GM23248 (cell line): ENCODE data around the gene SOBP. TPM values are rescaled to one million over a fixed set of nuclear protein-coding genes. Genes with fewer than 3 reads are reported as not detected.
A peak's percentile ranks its signal among the peaks of the same experiment; 100 is the strongest.

Experiments
- DNase-seq: peaks from one replicate; pipeline ENCODE4 v3.0.0-alpha.2; 2015
- H2AFZ ChIP-seq: fragments of 200-600 bp; sonication (generic); 2 replicates; pipeline ENCODE4 v1.6.1; 2016; ENCODE audit warnings: antibody characterized with exemption
- H3F3A ChIP-seq: fragments of 200-600 bp; sonication (generic); 2 replicates; pipeline ENCODE4 v1.6.1; 2016; ENCODE audit warnings: mild to moderate bottlenecking, antibody characterized with exemption, mixed run types; ENCODE audit not compliant: insufficient read depth
- H3K27ac ChIP-seq: fragments of 200-600 bp; sonication (generic); 2 replicates; pipeline ENCODE4 v1.5.1; 2016; ENCODE audit warnings: mild to moderate bottlenecking
- H3K27me3 ChIP-seq: fragments of 200-600 bp; sonication (generic); replicated peaks from 2 replicates; pipeline ENCODE4 v1.6.1; 2016; ENCODE audit warnings: mild to moderate bottlenecking; ENCODE audit not compliant: insufficient read depth
- H3K36me3 ChIP-seq: fragments of 200-600 bp; sonication (generic); 2 replicates; pipeline ENCODE4 v1.6.1; 2016; ENCODE audit warnings: low read depth, mild to moderate bottlenecking
- H3K4me1 ChIP-seq: fragments of 200-600 bp; sonication (generic); 2 replicates; pipeline ENCODE4 v1.6.1; 2016; ENCODE audit warnings: mild to moderate bottlenecking; ENCODE audit not compliant: insufficient read depth
- H3K4me2 ChIP-seq: fragments of 200-600 bp; sonication (generic); one replicate; pipeline ENCODE4 v1.6.1; 2016; ENCODE audit warnings: mild to moderate bottlenecking; ENCODE audit not compliant: unreplicated experiment
- H3K4me3 ChIP-seq: fragments of 200-600 bp; sonication (generic); 2 replicates; pipeline ENCODE4 v1.5.1; 2016; ENCODE audit warnings: mild to moderate bottlenecking
- H3K79me2 ChIP-seq: fragments of 200-600 bp; sonication (generic); 2 replicates; pipeline ENCODE4 v1.6.1; 2016; ENCODE audit warnings: mild to moderate bottlenecking; ENCODE audit not compliant: insufficient read depth
- H3K9ac ChIP-seq: fragments of 200-600 bp; sonication (generic); 2 replicates; pipeline ENCODE4 v1.6.1; 2016; ENCODE audit warnings: mild to moderate bottlenecking
- H3K9me2 ChIP-seq: fragments of 200-600 bp; sonication (generic); 2 replicates; pipeline ENCODE4 v1.6.1; 2016; ENCODE audit warnings: mixed run types, mild to moderate bottlenecking, moderate library complexity; ENCODE audit not compliant: insufficient read depth
- H3K9me3 ChIP-seq: fragments of 200-600 bp; sonication (generic); one replicate; pipeline ENCODE4 v1.6.1; 2017; ENCODE audit warnings: low read depth
- H4K20me1 ChIP-seq: fragments of 200-600 bp; sonication (generic); 2 replicates; pipeline ENCODE4 v1.6.0; 2016; ENCODE audit not compliant: insufficient read depth
- EZH2 ChIP-seq: fragments of 200-600 bp; sonication (generic); IDR thresholded peaks from 2 replicates; pipeline ENCODE4 v1.6.1; 2018; ENCODE audit warnings: antibody characterized with exemption, mild to moderate bottlenecking; ENCODE audit not compliant: insufficient read depth, poor library complexity, severe bottlenecking
- EZH2phosphoT487 ChIP-seq: fragments of 200-600 bp; sonication (generic); IDR thresholded peaks from 2 replicates; pipeline ENCODE4 v1.6.1; 2018; ENCODE audit warnings: antibody characterized with exemption, moderate library complexity, mild to moderate bottlenecking, low read depth; ENCODE audit not compliant: insufficient read depth
- WGBS, 2 experiments: methylation state at CpG; one replicate each; pipeline ENCODE4 v1.1.6; 2015 to 2017; ENCODE audit warnings: low lambda C conversion rate in 2 of 2, low coverage in 1 of 2; ENCODE audit errors: missing lambda C conversion rate in 2 of 2; 5-methylcytosine and 5-hydroxymethylcytosine counted together
- in situ Hi-C: fragments of 300-500 bp; cut with MboI; formaldehyde crosslinking; loops from 2 replicates; pipeline ENCODE4 v1.15.0; 2020
- polyA plus RNA-seq: library from polyadenylated mRNA; unstranded; fragments of >200 nt; fragmentation: Nextera tagmentation; extraction: Ambion mirVana; gene quantifications from 2 replicates; pipeline ENCODE4 v1.2.1, GENCODE V29; 2016
- total RNA-seq: library from RNA; depleted of rRNA; stranded (reverse); fragments of >200 nt; shearing (Covaris generic); gene quantifications from 2 replicates; pipeline ENCODE4 v1.2.3, GENCODE V29; 2014

The SOBP gene
- total and polyA plus RNA-seq, 2 experiments from 2014 or later = 0.38 to 0.97 TPM

- Histone ChIP-seq H3K79me2 (no peaks in the 10 kb centered on the region; the same call in 1 of the 2 replicates), H2AFZ (peak overlapping the region; percentile 94), H3K9me2 (no peaks in the 10 kb centered on the region), H3K27me3 (no peaks in the 10 kb centered on the region; the same call in 1 of the 2 replicates), H3K36me3 (no peaks in the 10 kb centered on the region), H3K4me1 (peaks cover 21% of the 10 kb centered on the region), H3F3A (peaks cover 23% of the 10 kb centered on the region), H3K9ac (peak overlapping the region; percentile 60), H3K4me3 (peak overlapping the region; percentile 82), H3K4me2 (peak overlapping the region; percentile 83), H3K27ac (no peak overlapping the region), H4K20me1 (no peaks in the 10 kb centered on the region), H3K9me3 (no peaks in the 10 kb centered on the region)
- in situ Hi-C loops = no loop called here
- no peak for DNase-seq
- 1 to 2% methylated on average over 22 to 30 of the region's 30 CpGs for WGBS, 2 experiments
- TF ChIP-seq EZH2phosphoT487 (no peak), EZH2 (no peak)
These were observed 735 bp downstream of the SOBP start for GRCh38 chr6:107490566-107491137.

DNA sequence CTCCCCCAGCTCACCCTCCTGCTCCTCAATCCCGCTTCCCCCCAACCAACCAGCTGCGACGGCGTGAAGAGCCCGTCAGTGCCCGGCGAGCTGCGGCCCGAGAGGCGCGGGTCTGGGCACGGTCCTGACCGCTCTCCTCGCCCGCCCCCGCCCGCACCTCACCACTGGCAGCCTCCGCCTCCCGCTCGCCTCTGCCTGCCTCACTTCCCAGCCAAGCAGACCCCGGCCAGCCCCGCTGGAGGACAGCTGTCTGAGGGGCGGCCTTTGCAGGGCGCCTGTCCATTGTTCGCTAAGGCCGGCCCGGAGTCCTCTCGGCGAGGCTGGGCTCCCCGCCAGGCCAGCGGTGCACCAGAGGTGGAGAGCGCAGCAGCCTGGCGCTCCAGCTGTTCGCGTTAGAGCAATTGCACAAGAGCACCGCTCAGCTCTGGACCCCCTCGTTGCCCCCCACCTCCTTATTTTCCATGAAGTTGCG lies 1.3 kb downstream of the SOBP start:
- Histone ChIP-seq H3K9ac (peak overlapping the region; percentile 60; the same call in 1 of the 2 replicates), H3K4me2 (peak overlapping the region; percentile 83), H3K4me1 (peaks cover 21% of the 10 kb centered on the region), H3F3A (peaks cover 23% of the 10 kb centered on the region), H3K27me3 (no peaks in the 10 kb centered on the region; the same call in 1 of the 2 replicates), H3K36me3 (no peaks in the 10 kb centered on the region), H3K9me3 (no peaks in the 10 kb centered on the region), H3K27ac (no peak overlapping the region), H3K79me2 (no peaks in the 10 kb centered on the region; the same call in 1 of the 2 replicates), H2AFZ (peak overlapping the region; percentile 94), H3K4me3 (peak overlapping the region; percentile 82), H4K20me1 (no peaks in the 10 kb centered on the region), H3K9me2 (no peaks in the 10 kb centered on the region)
- TF ChIP-seq EZH2 (no peak), EZH2phosphoT487 (no peak)
- in situ Hi-C loops = no loop called here
- peak; percentile 73 for DNase-seq
- WGBS, 2 experiments = 3 to 5% methylated on average over 20 to 35 of the region's 38 CpGs

DNA sequence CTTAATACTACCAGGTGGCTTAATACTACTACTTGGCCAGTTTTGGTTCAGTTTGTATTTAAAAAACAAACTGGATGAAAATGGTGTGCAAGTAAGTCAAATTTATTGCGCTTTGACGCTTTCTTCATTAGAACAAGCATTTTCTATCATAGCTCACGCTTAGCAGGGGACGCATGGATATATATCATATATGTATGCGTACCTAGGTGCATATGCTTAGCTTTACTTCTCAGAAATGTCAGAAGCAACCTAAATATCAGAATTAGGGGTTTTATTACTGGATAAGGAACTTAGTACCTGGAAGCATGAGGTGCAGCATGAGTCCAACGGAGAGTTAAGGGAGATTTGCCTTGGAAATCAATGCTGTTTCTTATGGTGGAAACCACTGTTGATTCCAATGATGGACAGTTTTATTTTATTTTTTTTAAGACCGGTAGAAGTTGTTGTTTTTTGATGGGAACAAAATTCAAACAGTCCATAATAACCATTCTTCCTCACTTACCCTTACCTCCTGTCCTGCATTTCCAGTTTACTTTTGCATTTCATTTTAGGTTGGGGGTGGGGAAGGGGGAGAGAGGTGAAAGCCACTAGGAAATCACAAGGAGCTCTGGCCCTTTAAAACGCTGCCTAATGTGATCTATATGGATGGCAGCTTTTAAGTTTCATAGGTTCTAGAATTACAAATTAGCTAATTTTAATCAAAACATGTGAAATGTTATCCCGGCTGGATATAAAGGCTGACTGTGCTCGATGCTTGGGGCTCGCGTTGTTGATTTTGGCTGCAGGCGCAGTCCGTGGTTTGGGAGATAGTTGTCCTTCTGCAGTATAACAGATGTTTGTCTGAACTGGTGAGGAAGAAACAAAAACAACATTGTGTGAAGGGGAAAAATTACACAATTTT lies 2.1 kb downstream of the SOBP start:
- Histone ChIP-seq H3K27me3 (no peaks in the 10 kb centered on the region), H3K9me2 (no peaks in the 10 kb centered on the region), H4K20me1 (no peaks in the 10 kb centered on the region), H3K79me2 (no peaks in the 10 kb centered on the region; the same call in 1 of the 2 replicates), H3K36me3 (no peaks in the 10 kb centered on the region), H3K4me3 (peak overlapping the region; percentile 82), H3K27ac (no peak overlapping the region), H3F3A (peaks cover 23% of the 10 kb centered on the region), H3K4me2 (peak overlapping the region; percentile 83), H3K9ac (no peak overlapping the region), H3K4me1 (peaks cover 21% of the 10 kb centered on the region), H3K9me3 (no peaks in the 10 kb centered on the region), H2AFZ (no peak overlapping the region; the same call in 1 of the 2 replicates)
- no peak for TF ChIP-seq EZH2
- peak; percentile 72 for DNase-seq
- in situ Hi-C loops = no loop called here
- WGBS, 2 experiments = 45 to 47% methylated on average over 14 of the region's 14 CpGs

- DNase-seq = peak; percentile 24
- H3K4me1 ChIP-seq = peaks cover 21% of the 10 kb centered on the region
- no peaks in the 10 kb centered on the region for H3K36me3 ChIP-seq
- H2AFZ ChIP-seq = no peak overlapping the region
- peaks cover 23% of the 10 kb centered on the region for H3F3A ChIP-seq
- H3K9me3 ChIP-seq = no peaks in the 10 kb centered on the region
- H3K9me2 ChIP-seq = no peaks in the 10 kb centered on the region
- H3K4me2 ChIP-seq = no peak overlapping the region
- H3K79me2 ChIP-seq = no peaks in the 10 kb centered on the region; the same call in 1 of the 2 replicates
- H3K27ac ChIP-seq = no peak overlapping the region
- no peak for TF ChIP-seq EZH2
- TF ChIP-seq EZH2phosphoT487 = no peak
- in situ Hi-C loops = no loop called here
- 73 to 77% methylated on average over 12 of the region's 12 CpGs for WGBS, 2 experiments
- no peaks in the 10 kb centered on the region for H4K20me1 ChIP-seq
- no peak overlapping the region for H3K4me3 ChIP-seq
- H3K27me3 ChIP-seq = no peaks in the 10 kb centered on the region
- no peak overlapping the region for H3K9ac ChIP-seq
These were observed 3.5 kb downstream of the SOBP start for GRCh38 chr6:107493158-107494057.
